Measurements from ENCODE around the gene C1orf198.
A peak's percentile ranks its signal among the peaks of the same experiment; 100 is the strongest.

The C1orf198 gene, protein sequence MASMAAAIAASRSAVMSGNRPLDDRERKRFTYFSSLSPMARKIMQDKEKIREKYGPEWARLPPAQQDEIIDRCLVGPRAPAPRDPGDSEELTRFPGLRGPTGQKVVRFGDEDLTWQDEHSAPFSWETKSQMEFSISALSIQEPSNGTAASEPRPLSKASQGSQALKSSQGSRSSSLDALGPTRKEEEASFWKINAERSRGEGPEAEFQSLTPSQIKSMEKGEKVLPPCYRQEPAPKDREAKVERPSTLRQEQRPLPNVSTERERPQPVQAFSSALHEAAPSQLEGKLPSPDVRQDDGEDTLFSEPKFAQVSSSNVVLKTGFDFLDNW

DNA sequence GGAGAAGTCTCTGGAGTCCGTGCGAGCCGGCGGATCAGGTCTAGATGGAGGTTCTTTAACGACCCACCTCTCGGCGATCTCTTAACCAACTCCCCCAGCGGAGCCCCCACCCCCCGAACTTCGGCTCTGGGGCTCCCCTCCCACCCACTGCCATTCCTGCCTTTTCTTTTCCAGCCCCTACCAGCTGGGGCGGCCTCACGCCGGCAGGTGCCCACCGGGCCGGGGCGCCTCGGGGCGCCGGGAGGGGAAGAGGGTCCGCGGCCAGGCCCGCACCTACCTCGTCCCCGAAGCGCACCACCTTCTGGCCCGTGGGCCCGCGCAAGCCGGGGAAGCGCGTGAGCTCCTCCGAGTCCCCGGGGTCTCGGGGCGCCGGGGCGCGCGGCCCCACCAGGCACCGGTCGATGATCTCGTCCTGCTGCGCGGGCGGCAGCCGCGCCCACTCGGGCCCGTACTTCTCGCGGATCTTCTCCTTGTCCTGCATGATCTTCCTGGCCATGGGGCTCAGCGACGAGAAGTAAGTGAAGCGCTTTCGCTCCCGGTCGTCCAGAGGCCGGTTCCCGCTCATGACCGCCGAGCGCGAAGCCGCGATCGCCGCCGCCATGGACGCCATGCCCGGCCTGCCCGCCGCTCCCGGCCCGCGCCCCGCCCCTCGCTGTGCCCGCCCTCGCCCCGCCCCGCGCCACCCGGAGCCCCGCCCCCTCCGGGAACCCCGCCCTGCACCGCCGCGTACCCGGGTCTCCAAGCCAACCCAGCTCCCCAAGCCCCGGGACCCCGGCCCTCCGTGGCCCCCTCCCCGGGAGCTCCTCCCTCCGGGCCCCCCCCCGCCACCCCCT is at the start of gene C1orf198:
Gene C1orf198, minus strand, starts transcription at position 619 of the 833 bp plus-strand sequence. Its CDS starts 9 bp downstream, at position 610.
- peak; percentile 91 for DNase-seq

DNA sequence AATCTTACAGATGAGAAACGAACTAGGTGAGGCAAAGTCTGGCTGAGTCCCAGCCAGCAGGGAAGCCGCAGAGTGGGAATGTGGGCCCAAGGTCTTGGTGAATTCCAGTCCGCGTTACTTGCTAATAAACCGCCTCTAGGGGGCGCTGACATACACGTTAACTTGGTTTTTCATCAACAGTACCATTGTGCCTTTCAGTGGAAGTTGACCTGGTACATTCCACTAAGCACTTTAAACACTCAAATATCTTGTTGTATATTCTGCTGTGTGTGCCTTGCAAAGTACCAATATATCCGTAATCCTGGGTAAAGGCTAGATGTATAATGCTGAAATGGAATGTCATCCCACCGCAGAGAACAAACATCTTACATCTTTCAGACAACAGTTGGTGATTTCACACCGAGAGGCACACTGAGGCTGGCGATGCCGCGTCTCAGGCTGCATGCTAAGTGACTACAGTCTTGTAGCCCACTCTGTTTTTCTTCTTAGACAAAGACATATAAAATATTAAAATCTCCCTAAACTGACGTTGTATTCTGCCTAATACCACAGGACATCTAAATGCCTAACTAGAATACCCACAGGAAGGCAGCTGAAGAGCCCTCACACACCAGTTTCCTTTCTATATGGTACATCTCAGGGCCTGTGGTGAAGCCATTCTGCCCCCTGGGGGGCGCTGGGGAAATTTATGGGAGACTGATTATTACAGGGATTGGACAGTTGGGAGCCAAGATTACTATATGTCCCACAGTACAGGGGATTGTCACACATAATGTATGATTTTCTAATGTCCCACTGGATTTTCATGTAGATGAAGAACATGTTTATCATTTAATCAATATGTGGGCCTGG is 49.2 kb upstream of the C1orf198 start:
- peak; percentile 87 for DNase-seq

DNA sequence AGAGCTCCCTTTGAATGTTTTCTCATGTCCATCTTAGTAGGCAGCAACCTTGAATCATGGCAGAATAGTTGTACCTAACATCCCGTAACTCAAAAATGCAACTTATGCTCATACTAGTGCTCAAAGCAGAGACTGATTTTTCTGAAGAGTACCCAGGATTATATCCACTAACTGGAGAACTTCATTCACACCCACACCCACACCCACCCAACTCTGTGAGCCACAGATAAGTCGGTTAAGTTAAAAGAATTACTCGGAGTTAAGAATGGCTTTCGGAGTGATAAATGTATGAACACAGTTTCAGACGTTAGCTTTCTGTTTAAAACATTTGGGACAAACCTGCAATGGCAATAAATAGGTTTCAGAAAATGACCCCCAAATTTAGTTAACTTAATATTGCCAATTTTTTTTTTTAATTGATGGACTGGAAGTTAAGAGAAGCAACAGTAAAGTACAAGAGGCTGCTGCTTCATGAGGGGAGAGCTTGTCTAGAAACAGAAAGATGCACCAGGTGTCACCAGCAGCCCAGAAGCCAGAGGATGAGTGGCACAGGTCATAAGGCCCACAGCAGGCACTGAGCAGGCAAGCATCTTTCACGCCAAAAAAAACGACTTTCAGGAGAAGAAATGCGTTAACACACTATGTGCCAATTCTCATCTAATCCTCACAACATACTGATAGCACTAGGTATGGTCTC is 48.4 kb upstream of the C1orf198 start:
- DNase-seq = no peak

DNA sequence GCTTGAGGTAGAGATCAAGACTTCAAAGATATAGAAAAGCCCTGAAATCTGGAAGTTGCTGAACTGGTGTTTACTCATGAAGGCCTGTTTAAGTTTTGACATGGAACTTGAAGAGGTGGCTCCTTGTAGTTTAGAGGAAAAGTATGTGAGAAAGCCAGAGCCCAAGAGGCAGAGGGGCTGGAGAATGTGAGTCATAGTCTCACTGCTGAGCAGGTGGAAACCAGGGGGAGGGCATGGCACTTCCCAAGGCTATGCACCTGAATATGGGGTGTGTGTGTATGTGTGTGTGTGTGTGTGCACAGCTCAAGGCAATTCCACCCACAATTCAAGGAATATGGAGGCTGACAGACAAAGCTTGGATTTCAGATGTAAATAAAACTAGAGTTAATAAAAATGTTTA is 46.8 kb upstream of the C1orf198 start:
- no peak for DNase-seq

DNA sequence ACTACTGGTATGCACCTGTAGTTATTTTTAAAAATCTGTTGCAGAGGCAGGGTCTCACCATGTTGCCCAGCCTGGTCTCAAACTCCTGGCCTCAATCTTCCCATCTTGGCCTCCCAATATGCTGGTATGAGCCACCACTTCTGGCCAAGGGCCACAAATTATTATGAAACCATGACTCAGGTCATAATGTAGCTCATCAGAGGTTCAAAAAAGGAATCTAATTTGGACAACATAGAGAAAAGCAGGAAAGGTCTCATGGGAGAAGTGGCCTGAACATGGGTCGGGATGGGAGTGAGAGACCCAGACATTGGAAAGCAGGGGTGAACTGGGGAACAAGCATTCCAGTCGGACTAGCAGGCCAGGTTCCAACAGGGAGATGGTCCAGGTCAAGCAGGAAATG is 45.2 kb upstream of the C1orf198 start:
- DNase-seq = no peak

DNA sequence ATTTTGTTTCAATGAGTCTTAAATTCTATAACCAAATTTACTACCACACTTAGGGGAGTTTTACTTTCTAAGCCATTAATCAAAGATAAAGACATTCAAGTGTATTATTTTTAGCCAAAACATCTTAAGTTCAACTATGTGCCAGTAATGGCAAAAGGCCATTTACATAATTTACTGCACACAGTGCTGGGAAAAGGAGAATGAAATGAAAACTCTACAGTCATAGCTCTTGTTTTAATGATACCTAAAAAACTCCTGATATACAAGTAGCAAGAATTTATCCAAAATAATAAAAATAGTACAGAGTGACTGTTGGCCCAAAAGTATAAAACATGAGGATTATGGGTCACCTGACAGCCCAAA is 42.4 kb upstream of the C1orf198 start:
- no peak for DNase-seq

DNA sequence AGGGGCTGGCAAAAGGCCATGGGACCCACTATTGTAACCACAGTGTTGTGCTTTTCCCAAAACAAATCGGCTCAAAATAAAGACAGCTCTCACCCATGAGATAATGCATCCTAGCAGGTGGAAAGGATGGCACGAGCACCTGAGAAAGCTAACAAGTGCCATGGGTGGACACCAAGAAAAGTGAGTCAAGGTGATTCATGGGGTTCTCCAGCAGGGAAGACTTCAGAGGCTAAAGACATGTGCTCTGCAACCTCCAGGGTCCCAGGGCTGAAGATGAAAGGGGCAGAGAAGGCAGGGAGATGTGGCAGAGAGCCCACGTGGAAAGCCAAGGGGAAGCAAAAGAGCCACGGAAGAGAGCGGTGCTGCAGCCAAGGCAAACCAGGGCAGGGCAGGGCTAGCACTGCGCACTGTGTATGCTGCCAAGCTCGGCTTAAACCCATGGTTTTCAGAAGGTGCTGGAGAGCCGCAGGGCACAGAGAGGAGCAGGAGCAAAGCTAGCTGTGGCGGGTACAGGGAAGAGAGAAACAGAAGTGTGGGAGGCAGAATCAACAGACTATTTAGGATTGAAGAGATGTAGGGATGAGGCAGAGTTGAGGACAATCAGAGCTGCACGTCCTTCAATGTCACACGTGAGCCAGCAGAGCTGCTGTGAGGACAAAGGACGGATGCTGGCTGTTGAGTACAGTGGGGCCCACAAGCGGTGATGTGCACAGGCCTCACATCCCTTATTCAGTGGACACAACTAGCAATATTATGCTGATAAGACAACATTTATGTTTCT is 41.8 kb upstream of the C1orf198 start:
- DNase-seq = no peak

DNA sequence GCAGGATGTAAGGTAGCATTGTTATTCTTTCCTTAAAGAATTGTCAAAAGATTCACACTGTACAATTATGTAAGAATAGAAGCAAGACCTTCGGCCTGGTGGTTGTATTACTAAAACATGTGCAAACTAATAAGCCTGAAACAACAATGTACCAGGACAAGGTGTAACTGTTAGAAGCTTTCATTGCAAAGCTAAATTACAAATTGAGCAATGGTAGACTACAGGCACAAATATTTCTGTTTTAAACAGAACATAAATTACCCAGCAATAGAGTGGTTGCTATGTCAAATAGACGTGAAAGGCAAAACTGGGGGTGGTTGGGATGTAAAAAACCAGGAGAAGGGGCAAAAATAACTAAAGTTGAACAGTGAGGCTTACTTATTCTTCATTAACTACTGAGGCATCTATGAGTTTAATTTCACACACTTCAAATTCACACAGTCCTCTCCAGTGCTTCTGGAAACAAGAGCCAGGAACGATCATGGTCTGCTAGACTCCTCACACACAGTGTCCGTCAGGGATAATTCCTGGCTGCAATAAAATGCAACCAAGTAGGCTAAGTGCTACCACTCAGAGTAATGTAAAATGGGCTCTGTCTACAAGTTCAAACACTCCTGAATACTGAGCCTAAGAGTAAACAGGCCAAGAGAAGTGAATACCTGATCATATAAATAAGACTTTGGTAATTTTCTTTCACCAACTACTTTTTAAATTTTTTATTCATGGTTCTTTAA is 39.3 kb upstream of the C1orf198 start:
- DNase-seq = no peak

DNA sequence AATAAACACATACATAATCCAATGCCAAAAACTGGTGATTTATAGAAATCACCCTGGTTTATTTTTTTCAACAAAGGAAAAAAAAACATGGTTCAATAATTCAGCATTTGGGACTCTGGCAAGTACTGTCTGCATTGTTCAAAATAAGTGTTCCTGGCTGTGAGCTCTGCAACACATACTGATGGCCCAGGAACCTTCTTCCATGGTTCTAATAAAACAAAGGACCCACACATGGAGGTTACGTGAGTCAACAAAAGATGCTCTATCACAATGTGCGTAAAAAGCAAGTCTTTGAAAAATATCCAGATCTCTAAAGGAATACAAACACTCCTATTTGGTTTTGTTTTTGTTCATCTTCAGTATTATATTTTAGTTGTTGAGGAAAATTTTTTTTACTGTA is 37.9 kb upstream of the C1orf198 start:
- no peak for DNase-seq

DNA sequence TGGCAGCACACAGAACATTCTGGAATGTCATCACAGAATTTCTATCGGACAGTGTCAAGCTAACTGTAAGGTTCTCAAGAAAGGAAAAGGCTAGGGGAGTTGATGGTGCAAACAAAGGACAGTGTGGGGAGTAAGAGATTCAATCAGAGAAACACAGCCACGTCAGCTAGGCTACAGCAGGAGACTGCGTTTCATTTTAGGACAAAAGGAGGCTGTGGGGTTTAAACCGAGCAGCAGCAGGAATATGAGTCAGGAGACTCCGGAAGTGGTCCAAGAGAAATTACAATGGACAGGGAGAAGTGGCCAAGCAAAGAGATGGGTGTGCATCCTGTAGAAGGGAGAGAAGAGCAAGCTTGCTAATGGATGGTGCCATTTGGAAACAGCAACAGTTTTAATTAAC is 37.4 kb upstream of the C1orf198 start:
- no peak for DNase-seq

DNA sequence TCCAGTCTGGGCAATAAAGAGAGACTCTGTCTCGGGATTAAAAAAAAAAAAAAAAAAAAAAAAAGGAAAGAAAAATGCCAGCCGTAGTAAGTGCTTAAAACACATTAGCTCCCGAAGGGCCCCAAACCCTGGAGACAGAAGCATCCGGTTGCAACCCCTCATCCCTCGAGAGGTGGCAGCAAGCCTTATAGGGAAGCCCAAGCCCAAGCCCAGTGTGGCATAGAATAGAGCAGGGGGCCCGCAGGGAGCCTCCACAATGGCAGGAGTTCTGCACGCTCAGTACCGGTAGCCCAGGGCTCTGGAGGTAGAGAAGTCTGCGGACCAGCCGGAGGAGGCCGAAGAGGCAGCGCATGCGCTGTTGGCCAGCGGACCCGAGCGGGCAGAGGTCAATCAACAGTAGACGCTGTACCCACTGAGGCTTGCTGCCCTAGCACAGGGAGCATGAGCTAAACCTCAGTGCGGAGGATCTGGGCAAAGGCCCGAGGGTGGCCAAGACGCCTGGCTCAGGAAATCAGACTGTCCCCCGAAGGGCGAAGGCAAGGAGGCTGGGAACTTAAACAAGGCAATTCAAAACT is 34.1 kb upstream of the C1orf198 start:
- DNase-seq = no peak

DNA sequence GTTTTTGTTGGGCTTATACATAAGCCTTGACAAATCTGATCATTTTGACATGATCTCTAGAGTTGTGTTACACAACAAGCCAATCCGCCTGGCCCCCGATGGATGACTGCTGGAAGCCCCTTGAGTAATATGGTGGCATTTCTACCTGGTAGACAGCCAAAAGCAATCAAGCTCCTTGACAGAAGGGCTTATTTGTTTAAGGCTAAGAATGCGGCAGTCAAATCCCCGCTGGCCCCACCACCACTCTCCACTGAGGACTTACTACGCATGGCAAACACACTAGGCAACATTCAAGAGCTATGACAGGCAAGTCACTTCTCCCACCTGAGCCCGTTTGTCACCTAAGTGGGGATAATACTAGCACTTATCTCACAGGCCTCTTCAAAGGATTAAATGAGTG is 33.4 kb upstream of the C1orf198 start:
- DNase-seq = no peak

DNA sequence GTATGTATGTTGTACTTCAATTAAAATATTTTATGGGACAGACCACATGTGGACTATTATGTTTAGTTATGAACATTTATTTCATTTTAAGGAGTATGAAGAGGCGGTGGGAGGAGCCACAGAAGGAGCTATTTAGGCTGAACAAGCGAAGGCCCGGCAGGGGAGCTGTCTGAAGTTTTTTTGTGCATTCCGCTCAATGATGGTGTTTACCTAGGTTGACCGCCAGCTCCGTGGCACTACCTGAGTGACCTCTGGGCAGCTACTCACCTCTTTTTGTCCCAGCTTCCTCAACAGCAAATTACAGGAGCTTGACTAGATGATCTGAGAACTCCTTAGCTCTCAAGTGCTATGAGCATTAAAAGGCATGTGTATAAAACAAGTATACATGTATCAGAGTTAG is 32.7 kb upstream of the C1orf198 start:
- DNase-seq = no peak

DNA sequence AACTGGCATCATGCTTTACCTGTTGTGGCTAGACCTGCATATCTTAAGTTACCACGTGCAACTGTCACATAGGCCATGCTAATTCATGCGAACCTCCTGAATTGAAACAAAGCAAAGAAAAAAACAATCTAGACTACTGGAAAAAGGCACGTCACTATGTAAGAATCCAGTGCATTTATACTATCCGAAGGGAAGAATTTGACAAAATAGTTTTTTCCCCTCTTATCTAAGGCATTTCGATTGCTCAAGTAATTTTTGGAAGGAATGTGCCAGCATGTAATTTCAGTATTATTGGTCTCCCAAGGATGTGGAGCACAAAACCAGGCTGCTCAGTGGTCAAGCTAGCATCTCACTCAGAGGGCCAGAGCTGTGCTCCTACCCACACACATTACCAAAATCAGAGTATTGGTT is 31.5 kb upstream of the C1orf198 start:
- DNase-seq = no peak

DNA sequence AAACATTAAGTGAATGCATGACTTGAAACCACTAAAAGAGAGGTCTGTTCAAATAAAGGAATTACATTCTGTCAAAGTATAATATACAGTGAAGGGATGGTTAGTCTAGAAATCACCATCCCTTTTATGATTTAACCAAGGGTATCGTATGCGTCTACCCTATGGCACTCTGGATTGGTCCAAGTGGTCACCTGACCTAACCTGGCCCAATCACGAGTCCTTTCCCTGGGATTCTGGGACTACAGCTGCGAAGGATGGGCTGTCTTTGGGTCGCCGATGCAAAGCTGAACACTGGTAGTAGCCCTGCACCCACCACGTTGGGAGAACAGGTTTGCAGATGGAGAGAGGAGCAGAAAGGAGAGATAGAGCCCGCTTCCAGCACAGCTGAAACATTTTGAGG is 30.4 kb upstream of the C1orf198 start:
- DNase-seq = no peak

DNA sequence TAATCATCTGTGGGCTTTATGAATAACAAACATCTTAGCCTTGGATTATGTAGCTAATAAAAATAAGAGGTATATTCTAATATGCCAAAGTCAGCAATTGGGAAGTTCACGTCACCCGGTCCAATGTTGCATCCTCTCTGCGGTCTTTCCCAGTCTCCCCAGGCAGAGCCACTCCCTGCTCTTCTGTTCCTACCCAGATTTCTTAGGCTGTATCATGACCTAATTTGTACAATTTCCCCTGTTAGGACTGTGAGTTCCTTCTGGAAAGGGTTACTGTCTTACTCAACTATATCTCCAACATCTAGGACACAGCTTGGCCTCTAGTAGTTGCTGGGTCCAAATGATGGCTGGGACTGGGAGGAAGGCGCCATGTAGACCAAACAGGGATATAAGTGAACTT is 29.8 kb upstream of the C1orf198 start:
- no peak for DNase-seq

DNA sequence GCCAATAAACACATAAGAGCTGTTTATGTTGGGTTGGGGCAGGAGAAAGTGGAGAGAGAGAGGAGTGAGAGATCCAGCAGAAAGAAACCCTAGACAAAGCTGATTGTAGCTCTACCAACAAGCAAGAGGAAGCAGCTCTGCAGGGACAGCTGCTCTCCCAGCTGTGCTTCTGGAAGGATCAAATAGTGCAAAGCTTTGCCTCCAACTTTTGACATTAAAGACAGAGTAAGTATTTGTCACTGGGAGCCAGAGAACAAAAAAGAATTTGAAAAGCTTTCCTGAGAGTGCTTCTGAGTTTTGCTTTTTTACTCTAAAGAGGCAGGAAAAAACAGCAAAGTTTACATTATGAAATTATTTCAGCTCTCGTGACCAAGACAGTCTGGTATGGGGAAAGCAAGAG is 28.5 kb upstream of the C1orf198 start:
- no peak for DNase-seq

DNA sequence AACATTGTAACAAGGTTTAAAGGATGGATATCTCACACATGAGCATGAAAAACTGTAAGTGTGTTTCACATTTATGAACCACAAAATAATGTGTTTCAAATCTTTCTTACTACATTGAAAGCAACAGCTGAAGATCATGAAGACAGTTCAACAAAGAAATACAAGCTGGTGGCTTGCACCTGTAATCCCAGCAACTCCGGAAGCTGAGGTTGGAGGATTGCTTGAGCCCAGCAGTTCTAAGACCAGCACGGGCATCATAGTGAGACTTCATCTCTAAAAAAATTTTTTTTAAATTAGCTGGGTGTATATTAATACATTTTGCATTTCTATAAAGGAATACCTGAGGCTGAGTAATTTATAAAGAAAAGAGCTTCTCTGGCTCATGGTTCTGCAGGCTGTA is 27.1 kb upstream of the C1orf198 start:
- DNase-seq = no peak

DNA sequence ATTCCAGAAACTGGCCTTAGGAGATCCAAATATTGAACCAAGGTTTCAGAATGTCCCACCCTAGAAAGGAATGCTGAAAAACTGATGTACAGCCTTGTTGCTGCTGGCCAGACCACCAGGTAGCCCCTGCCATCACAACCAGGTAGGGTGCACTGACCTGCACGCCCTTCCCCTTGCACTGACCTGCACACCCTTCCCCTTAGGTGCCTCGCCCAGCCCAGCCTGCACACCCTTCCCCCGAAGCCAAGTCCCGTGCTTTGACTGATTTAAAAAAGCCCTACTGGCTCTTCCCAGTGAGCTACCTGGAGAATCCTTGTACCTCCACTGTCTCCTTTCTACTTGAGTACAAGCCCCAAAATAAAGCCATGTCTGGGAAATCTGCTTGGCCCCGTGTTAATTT is 26.3 kb upstream of the C1orf198 start:
- no peak for DNase-seq

DNA sequence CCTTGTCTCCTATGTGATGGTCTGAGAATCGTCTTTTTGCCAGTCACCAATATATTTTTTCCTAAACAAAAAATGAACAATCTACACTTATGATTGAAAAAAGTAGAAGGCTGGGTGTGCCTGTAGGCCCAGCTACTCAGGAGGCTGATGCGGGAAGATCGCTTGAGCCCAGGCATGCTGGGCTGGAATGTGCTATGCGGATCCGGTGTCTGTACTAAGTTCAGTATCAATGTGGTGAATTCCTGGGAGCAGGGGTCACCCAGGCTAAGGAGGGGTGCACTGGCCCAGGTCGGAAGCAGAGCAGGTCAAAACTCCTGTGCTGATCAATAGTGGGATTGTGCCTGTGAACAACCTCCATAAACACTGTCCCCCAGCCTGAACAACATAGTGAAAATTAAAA is 25.7 kb upstream of the C1orf198 start:
- DNase-seq = no peak

DNA sequence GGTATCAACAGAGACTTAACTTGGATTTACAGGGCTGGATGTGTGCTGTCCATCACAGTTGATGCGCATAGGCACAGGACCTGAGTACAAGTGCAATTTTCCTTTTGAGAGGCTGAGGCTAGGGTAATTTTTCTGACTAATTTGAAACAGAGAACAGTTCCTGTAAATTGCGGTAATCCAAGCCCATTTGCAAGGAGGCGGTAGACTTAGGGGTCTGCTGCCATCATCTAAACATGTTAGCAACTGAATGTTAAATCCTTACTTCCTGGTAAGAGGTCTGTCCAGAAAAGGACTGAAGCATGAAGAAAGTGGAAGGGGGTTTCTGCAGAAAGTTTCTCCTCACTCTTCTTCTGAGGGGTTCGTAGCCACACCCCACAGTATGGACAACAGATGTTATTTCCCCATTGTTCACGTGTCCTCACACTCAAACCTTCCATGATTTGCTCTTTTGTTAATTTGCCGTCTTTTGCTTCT is 23.7 kb upstream of the C1orf198 start:
- DNase-seq = no peak

All from activated effector memory CD4-positive, alpha-beta T cell treated with anti-CD3 and anti-CD28 coated beads, Interleukin-2, amount 50 U/mL, for 16 hours (primary cell).